SK-N-SH (cell line): ENCODE measurements around the gene FICD. TPM values are rescaled to one million over a fixed set of nuclear protein-coding genes. Genes with fewer than 3 reads are reported as not detected.

ENCODE experiments used
- CTCF ChIA-PET: fragments of 300-600, 350-600 bp; formaldehyde crosslinking; extraction: SDS; loops from one replicate; lab custom pipeline; 2021; lab: Yijun Ruan, JAX
- POLR2A ChIA-PET: fragments of 350-600 bp; sonication (Branson Sonifier 250); formaldehyde crosslinking; extraction: SDS; loops from one replicate; lab custom pipeline; 2020; ENCODE audit warnings: antibody characterized with exemption, inconsistent platforms; lab: Yijun Ruan, JAX
- DNase-seq: peaks from one replicate; pipeline ENCODE4 v3.0.0; 2012
- H2AFZ ChIP-seq: fragments of 200-600 bp; sonication (generic); 2 replicates; pipeline ENCODE4 v1.8.1; 2016; ENCODE audit warnings: antibody characterized with exemption, mild to moderate bottlenecking, low read depth
- H3F3A ChIP-seq: fragments of 200-600 bp; sonication (generic); replicated peaks from 2 replicates; pipeline ENCODE3; 2016; ENCODE audit warnings: antibody characterized with exemption, mild to moderate bottlenecking; ENCODE audit not compliant: insufficient read depth
- H3K27ac ChIP-seq, 2 experiments: fragments of 200-500 bp in 1 of 2; fragments of 200-600 bp in 1 of 2; sonication (Bioruptor generic) in 1 of 2; sonication (generic), shearing (Covaris generic) in 1 of 2; 2 replicates each; pipeline versions ENCODE4 v1.5.1 to v1.6.1; 2014 to 2016; ENCODE audit warnings: low read depth in 2 of 2, inconsistent platforms in 1 of 2, low read length in 1 of 2, mild to moderate bottlenecking in 1 of 2, mixed read lengths in 1 of 2
- H3K27me3 ChIP-seq: fragments of 200-600 bp; sonication (generic), shearing (Covaris generic); 2 replicates; pipeline ENCODE4 v1.6.1; 2016; ENCODE audit warnings: mixed run types; ENCODE audit not compliant: insufficient read depth
- H3K36me3 ChIP-seq, 2 experiments: fragments of 200-500 bp in 1 of 2; fragments of 200-600 bp in 1 of 2; sonication (Bioruptor generic) in 1 of 2; sonication (generic) in 1 of 2; replicated peaks in 1 of 2; 2 replicates each; pipeline versions ENCODE3 to v1.5.1; 2014 to 2016; ENCODE audit warnings: low read length in 1 of 2, mild to moderate bottlenecking in 1 of 2; ENCODE audit not compliant: insufficient read depth in 2 of 2, control insufficient read depth in 1 of 2
- H3K4me1 ChIP-seq, 2 experiments: fragments of 200-500 bp in 1 of 2; fragments of 200-600 bp in 1 of 2; sonication (Bioruptor generic) in 1 of 2; sonication (generic), shearing (Covaris generic) in 1 of 2; 2 replicates each; pipeline versions ENCODE4 v1.5.1 to v1.6.1; 2014 to 2016; ENCODE audit warnings: low read depth in 1 of 2, low read length in 1 of 2, mixed run types in 1 of 2; ENCODE audit not compliant: insufficient read depth in 2 of 2, control insufficient read depth in 1 of 2
- H3K4me2 ChIP-seq: fragments of 200-600 bp; sonication (generic), shearing (Covaris generic); 2 replicates; pipeline ENCODE4 v1.6.1; 2017; ENCODE audit warnings: mixed run types
- H3K4me3 ChIP-seq, 2 experiments: fragments of 200-500 bp in 1 of 2; fragments of 200-600 bp in 1 of 2; sonication (Bioruptor generic) in 1 of 2; sonication (generic), shearing (Covaris generic) in 1 of 2; 2 replicates each; pipeline versions ENCODE4 v1.5.1 to v1.8.1; 2014 to 2016; ENCODE audit warnings: low read depth in 2 of 2, inconsistent platforms in 1 of 2, low read length in 1 of 2, mild to moderate bottlenecking in 1 of 2, mixed read lengths in 1 of 2, moderate library complexity in 1 of 2
- H3K79me2 ChIP-seq: fragments of 200-600 bp; sonication (generic); 2 replicates; pipeline ENCODE4 v1.8.1; 2017; ENCODE audit warnings: mild to moderate bottlenecking; ENCODE audit not compliant: insufficient read depth
- H3K9ac ChIP-seq: fragments of 200-600 bp; sonication (generic); 2 replicates; pipeline ENCODE4 v1.6.1; 2017; ENCODE audit warnings: mixed run types
- H3K9me2 ChIP-seq: fragments of 200-600 bp; sonication (generic); 2 replicates; pipeline ENCODE4 v1.6.1; 2017; ENCODE audit warnings: mixed run types
- H3K9me3 ChIP-seq: fragments of 200-600 bp; sonication (generic); 2 replicates; pipeline ENCODE4 v1.6.1; 2017; ENCODE audit warnings: mixed run types, mild to moderate bottlenecking, moderate library complexity
- H4K20me1 ChIP-seq: fragments of 200-600 bp; sonication (generic); 2 replicates; pipeline ENCODE4 v1.6.1; 2017; ENCODE audit warnings: mild to moderate bottlenecking, mixed run types; ENCODE audit not compliant: insufficient read depth
- CHD2 ChIP-seq: fragments of 150-350 bp; IDR thresholded peaks from 2 replicates; pipeline ENCODE4 v1.6.1; 2018; ENCODE audit warnings: low read length; ENCODE audit not compliant: partially characterized antibody
- CTCF ChIP-seq: fragments of 200-600 bp; sonication (generic); IDR thresholded peaks from 2 replicates; pipeline ENCODE4 v1.6.1; 2017; ENCODE audit warnings: antibody characterized with exemption, mild to moderate bottlenecking, moderate library complexity
- EZH2phosphoT487 ChIP-seq: fragments of 200-600 bp; sonication (generic); IDR thresholded peaks from 2 replicates; pipeline ENCODE4 v1.6.1; 2017; ENCODE audit warnings: low read depth, mixed run types, mild to moderate bottlenecking, antibody characterized with exemption, moderate library complexity, borderline replicate concordance
- FOXJ3 ChIP-seq: sonication (generic); formaldehyde crosslinking; IDR thresholded peaks from 2 replicates; pipeline ENCODE4 v1.5.1; 2020; ENCODE audit warnings: mild to moderate bottlenecking, missing genetic modification reagents
- GATA2 ChIP-seq: sonication (generic); formaldehyde crosslinking; IDR thresholded peaks from 2 replicates; pipeline ENCODE4 v1.5.0; 2020; ENCODE audit warnings: mild to moderate bottlenecking, missing genetic modification reagents
- IRF3 ChIP-seq: fragments of 150-350 bp; IDR thresholded peaks from 2 replicates; pipeline ENCODE4 v1.6.1; 2016; ENCODE audit warnings: mild to moderate bottlenecking, low read depth, low read length
- JUND ChIP-seq: IDR thresholded peaks from 2 replicates; pipeline ENCODE4 v1.4.0; 2012
- MEF2A ChIP-seq: IDR thresholded peaks from 2 replicates; pipeline ENCODE4 v1.4.0; 2012; ENCODE audit warnings: low read depth, borderline replicate concordance
- MXI1 ChIP-seq: IDR thresholded peaks from 2 replicates; pipeline ENCODE4 v1.6.1; 2012; ENCODE audit warnings: mild to moderate bottlenecking, low read depth, low read length, improper control_type of control experiment
- NRF1 ChIP-seq: IDR thresholded peaks from 2 replicates; pipeline ENCODE4 v1.6.1; 2012; ENCODE audit warnings: low read depth, mild to moderate bottlenecking, low read length
- POLR2AphosphoS5 ChIP-seq: IDR thresholded peaks from 2 replicates; pipeline ENCODE4 v1.6.1; 2012; ENCODE audit warnings: low read depth, low read length
- RAD21 ChIP-seq: IDR thresholded peaks from 2 replicates; pipeline ENCODE4 v1.6.1; 2012; ENCODE audit warnings: mild to moderate bottlenecking, low read length
- RFX5 ChIP-seq: IDR thresholded peaks from 2 replicates; pipeline ENCODE4 v1.6.1; 2012; ENCODE audit warnings: mild to moderate bottlenecking, improper control_type of control experiment, low read length
- RXRA ChIP-seq: IDR thresholded peaks from 2 replicates; pipeline ENCODE4 v1.4.0; 2012; ENCODE audit warnings: low read depth, mild to moderate bottlenecking, borderline replicate concordance
- SIN3A ChIP-seq: IDR thresholded peaks from 2 replicates; pipeline ENCODE4 v1.6.1; 2012; ENCODE audit warnings: low read depth, mild to moderate bottlenecking, low read length, moderate library complexity, borderline replicate concordance
- USF2 ChIP-seq: fragments of 150-350 bp; IDR thresholded peaks from 2 replicates; pipeline ENCODE4 v1.6.1; 2017; ENCODE audit warnings: antibody characterized with exemption, low read length, low read depth, borderline replicate concordance
- YY1 ChIP-seq: IDR thresholded peaks from 2 replicates; pipeline ENCODE4 v1.4.0; 2012; ENCODE audit warnings: low read depth, mild to moderate bottlenecking
- WGBS: methylation state at CpG from one replicate; pipeline ENCODE4 v1.1.6; 2017; ENCODE audit warnings: low lambda C conversion rate; 5-methylcytosine and 5-hydroxymethylcytosine counted together
- polyA plus RNA-seq, 3 experiments: library from polyadenylated mRNA; depleted of rRNA; stranded (reverse); fragments of >200 nt; gene quantifications; 2 replicates each; pipeline ENCODE4 v1.2.3, GENCODE V29; 2012
- TF ChIP-seq, protein P1 (sequence below): IDR thresholded peaks from 2 replicates; pipeline ENCODE4 v1.4.0; 2012; ENCODE audit warnings: low read depth
- TF ChIP-seq, protein P2 (sequence below): IDR thresholded peaks from 2 replicates; pipeline ENCODE4; 2012
- TF ChIP-seq, protein P3 (sequence below): IDR thresholded peaks from 2 replicates; pipeline ENCODE4 v1.4.0; 2012; ENCODE audit warnings: low read depth, borderline replicate concordance

FICD gene
- polyA plus RNA-seq, 1 of the 3 experiments (the other 2 are of a cell fraction): 1.0 TPM

GRCh38 chr12:108515916-108516315 lies 839 bp downstream of the FICD start:
- H3K27ac ChIP-seq: 0 out of 4 replicates have a peak overlapping the region, but pooled peaks of 1 of the 2 experiments have one; percentile 40
- no peak for DNase-seq

More at GRCh38 chr12:108515916-108516315, 839 bp downstream of the FICD start:
- Histone ChIP-seq H3F3A (peaks cover 8% of the 10 kb centered on the region), H3K9ac (peak overlapping the region; percentile 79), H4K20me1 (0 out of 2 replicates have a peak, but pooled peaks cover 5% of the 10 kb centered on the region), H3K36me3 (peaks cover 16 to 37% of the 10 kb centered on the region in 2 experiments), H3K79me2 (peaks cover 15% of the 10 kb centered on the region), H3K4me3 (peak overlapping the region; percentile 68 to 92), H3K9me3 (no peaks in the 10 kb centered on the region), H3K4me2 (peak overlapping the region; percentile 96), H3K9me2 (no peaks in the 10 kb centered on the region), H2AFZ (no peak overlapping the region; the same call in 1 of the 2 replicates), H3K4me1 (peaks cover 5 to 17% of the 10 kb centered on the region in 2 experiments; a peak in 1 of 4 replicates), H3K27me3 (no peaks in the 10 kb centered on the region)
- WGBS: 63% methylated on average over 5 of the region's 5 CpGs
- CTCF ChIA-PET: interaction anchor here (0.9 to 7.4 kb wide), 3 partner anchors 28 to 597 kb away, joined by 3 to 106 read pairs (median 4); no protein-coding TSS in a partner anchor
- TF ChIP-seq CHD2: no peak
- no peak for TF ChIP-seq RXRA
- no peak for TF ChIP-seq USF2
- no peak for TF ChIP-seq NRF1
- TF ChIP-seq, protein P1, sequence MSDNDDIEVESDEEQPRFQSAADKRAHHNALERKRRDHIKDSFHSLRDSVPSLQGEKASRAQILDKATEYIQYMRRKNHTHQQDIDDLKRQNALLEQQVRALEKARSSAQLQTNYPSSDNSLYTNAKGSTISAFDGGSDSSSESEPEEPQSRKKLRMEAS: no peak
- TF ChIP-seq RFX5: no peak
- no peak for TF ChIP-seq IRF3
- no peak for TF ChIP-seq CTCF
- TF ChIP-seq EZH2phosphoT487: no peak
- TF ChIP-seq MXI1: no peak
- no peak for TF ChIP-seq SIN3A
- no peak for TF ChIP-seq POLR2AphosphoS5
- TF ChIP-seq, protein P2, sequence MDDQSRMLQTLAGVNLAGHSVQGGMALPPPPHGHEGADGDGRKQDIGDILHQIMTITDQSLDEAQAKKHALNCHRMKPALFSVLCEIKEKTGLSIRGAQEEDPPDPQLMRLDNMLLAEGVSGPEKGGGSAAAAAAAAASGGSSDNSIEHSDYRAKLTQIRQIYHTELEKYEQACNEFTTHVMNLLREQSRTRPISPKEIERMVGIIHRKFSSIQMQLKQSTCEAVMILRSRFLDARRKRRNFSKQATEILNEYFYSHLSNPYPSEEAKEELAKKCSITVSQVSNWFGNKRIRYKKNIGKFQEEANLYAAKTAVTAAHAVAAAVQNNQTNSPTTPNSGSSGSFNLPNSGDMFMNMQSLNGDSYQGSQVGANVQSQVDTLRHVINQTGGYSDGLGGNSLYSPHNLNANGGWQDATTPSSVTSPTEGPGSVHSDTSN: no peak
- TF ChIP-seq, protein P3, sequence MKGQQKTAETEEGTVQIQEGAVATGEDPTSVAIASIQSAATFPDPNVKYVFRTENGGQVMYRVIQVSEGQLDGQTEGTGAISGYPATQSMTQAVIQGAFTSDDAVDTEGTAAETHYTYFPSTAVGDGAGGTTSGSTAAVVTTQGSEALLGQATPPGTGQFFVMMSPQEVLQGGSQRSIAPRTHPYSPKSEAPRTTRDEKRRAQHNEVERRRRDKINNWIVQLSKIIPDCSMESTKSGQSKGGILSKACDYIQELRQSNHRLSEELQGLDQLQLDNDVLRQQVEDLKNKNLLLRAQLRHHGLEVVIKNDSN: no peak
- no peak for TF ChIP-seq MEF2A
- no peak for TF ChIP-seq FOXJ3 (CRISPR knock-in tag)
- TF ChIP-seq GATA2 (CRISPR knock-in tag): no peak
- no peak for TF ChIP-seq RAD21
- TF ChIP-seq JUND: no peak
- TF ChIP-seq YY1: no peak
- POLR2A ChIA-PET: interaction anchor here (0.9 kb wide), 1 partner anchor 45 kb away, joined by 3 read pairs; the partner anchor contains the start of gene SART3
